HepG2 (cell line): ENCODE measurements around the gene INO80B. TPM values are rescaled to one million over a fixed set of nuclear protein-coding genes. Genes with fewer than 3 reads are reported as not detected.

Experiments used
- GPN1 ChIP-seq: sonication (generic); formaldehyde crosslinking; IDR thresholded peaks from 2 replicates; pipeline ENCODE4 v1.5.1; 2020; ENCODE audit warnings: missing genetic modification reagents, borderline replicate concordance
- ISX ChIP-seq: sonication (generic); formaldehyde crosslinking; conservative IDR thresholded peaks from 2 replicates; pipeline ENCODE4 v1.5.0; 2020; ENCODE audit warnings: missing genetic modification reagents
- JUND ChIP-seq: sonication (generic); formaldehyde crosslinking; IDR thresholded peaks from 2 replicates; pipeline ENCODE4 v1.8.0; 2022; ENCODE audit warnings: mild to moderate bottlenecking, missing genetic modification reagents
- KDM2A ChIP-seq: sonication (generic); formaldehyde crosslinking; IDR thresholded peaks from 2 replicates; pipeline ENCODE4 v1.4.0; 2020; ENCODE audit warnings: low read depth, missing genetic modification reagents, borderline replicate concordance
- SOX6 ChIP-seq, 2 experiments: fragments of 450-650 bp in 1 of 2; sonication (generic) in 1 of 2; formaldehyde crosslinking in 1 of 2; IDR thresholded peaks; 2 replicates each; pipeline versions ENCODE4 v1.4.0 to v1.6.1; 2017 to 2020; ENCODE audit warnings: antibody characterized with exemption in 1 of 2, mild to moderate bottlenecking in 1 of 2, missing genetic modification reagents in 1 of 2
- ZBTB8A ChIP-seq: sonication (generic); formaldehyde crosslinking; IDR thresholded peaks from 2 replicates; pipeline ENCODE4 v1.4.0; 2020; ENCODE audit warnings: mild to moderate bottlenecking, low read depth, missing genetic modification reagents, borderline replicate concordance
- ZFP37 ChIP-seq: sonication (generic); formaldehyde crosslinking; IDR thresholded peaks from 2 replicates; pipeline ENCODE4 v1.4.0; 2020; ENCODE audit warnings: missing genetic modification reagents, borderline replicate concordance
- ZFP90 ChIP-seq: sonication (generic); formaldehyde crosslinking; IDR thresholded peaks from 2 replicates; pipeline ENCODE4 v1.8.0; 2022; ENCODE audit warnings: missing genetic modification reagents, mild to moderate bottlenecking, inconsistent platforms, borderline replicate concordance
- ZNF205 ChIP-seq: IDR thresholded peaks from 2 replicates; pipeline ENCODE4 v1.6.1; 2018; ENCODE audit warnings: missing biosample characterization, missing genetic modification reagents
- ZNF224 ChIP-seq: sonication (generic); formaldehyde crosslinking; IDR thresholded peaks from 2 replicates; pipeline ENCODE4 v1.5.0; 2020; ENCODE audit warnings: mild to moderate bottlenecking, missing genetic modification reagents
- ZNF407 ChIP-seq: sonication (generic); formaldehyde crosslinking; IDR thresholded peaks from one replicate; pipeline ENCODE4 v1.5.1; 2020; ENCODE audit warnings: mild to moderate bottlenecking, missing genetic modification reagents; ENCODE audit errors: not compliant biosample characterization
- ZNF512B ChIP-seq: sonication (generic); formaldehyde crosslinking; IDR thresholded peaks from 2 replicates; pipeline ENCODE4 v1.5.1; 2020; ENCODE audit warnings: missing genetic modification reagents, mild to moderate bottlenecking, borderline replicate concordance
- ZNF552 ChIP-seq: sonication (generic); formaldehyde crosslinking; IDR thresholded peaks from 2 replicates; pipeline ENCODE4 v1.9.0; 2022; ENCODE audit warnings: missing genetic modification reagents, mild to moderate bottlenecking, borderline replicate concordance
- ZNF576 ChIP-seq: sonication (generic); formaldehyde crosslinking; IDR thresholded peaks from 2 replicates; pipeline ENCODE4 v1.4.0; 2020; ENCODE audit warnings: mild to moderate bottlenecking, missing genetic modification reagents
- ZNF580 ChIP-seq: IDR thresholded peaks from 2 replicates; pipeline ENCODE4 v1.6.1; 2016; ENCODE audit warnings: low read depth, borderline replicate concordance
- ZNF737 ChIP-seq: sonication (generic); formaldehyde crosslinking; IDR thresholded peaks from 2 replicates; pipeline ENCODE4 v1.5.0; 2020; ENCODE audit warnings: missing genetic modification reagents, mild to moderate bottlenecking, borderline replicate concordance
- ZSCAN22 ChIP-seq: sonication (generic); formaldehyde crosslinking; IDR thresholded peaks from 2 replicates; pipeline ENCODE4 v1.4.0; 2020; ENCODE audit warnings: mild to moderate bottlenecking, missing genetic modification reagents
- polyA plus RNA-seq, 8 experiments: library from polyadenylated mRNA; depleted of rRNA in 3 of 8; stranded (reverse) in 7 of 8; unstranded in 1 of 8; fragments of >200 nt; fragmentation: Illumina TruSeq in 4 of 8; extraction: Trizol in 4 of 8; gene quantifications; 2 replicates each; pipeline versions ENCODE4 v1.2.1 to v1.2.3, GENCODE V29; 2011 to 2016; ENCODE audit warnings: low read depth in 4 of 8, missing spikeins in 1 of 8, mixed read lengths in 1 of 8; ENCODE audit not compliant: insufficient read depth in 1 of 8
- total RNA-seq, 5 experiments: library from RNA; depleted of rRNA; stranded (reverse); fragments of >200 nt; fragmentation: Illumina TruSeq; extraction: Trizol; gene quantifications; 2 replicates each; pipeline ENCODE4 v1.2.3, GENCODE V29; 2016; ENCODE audit warnings: low read depth in 1 of 5

Gene INO80B
- total and polyA plus RNA-seq, 2 of the 13 experiments (the other 11 are each of a cell fraction or from before 2014, with no cell fraction given): 6.2 to 14.5 TPM

- TF ChIP-seq ZNF407 (CRISPR knock-in tag): no peak
- TF ChIP-seq SOX6 (IDR thresholded peaks at IDR 0.05): no peak
- TF ChIP-seq SOX6 (CRISPR knock-in tag; IDR thresholded peaks at IDR 0.05): peak; percentile 6; the same call in 1 of the 2 replicates
- TF ChIP-seq ZNF737 (CRISPR knock-in tag): no peak
- no peak for TF ChIP-seq JUND (CRISPR knock-in tag)
- TF ChIP-seq ISX: no peak
- peak; percentile 76; the same call in 1 of the 2 replicates for TF ChIP-seq ZNF580
- TF ChIP-seq KDM2A (CRISPR knock-in tag): no peak
- TF ChIP-seq GPN1 (CRISPR knock-in tag): no peak
- no peak for TF ChIP-seq ZNF552 (CRISPR knock-in tag)
- no peak for TF ChIP-seq ZFP90 (CRISPR knock-in tag)
- no peak for TF ChIP-seq ZNF576 (CRISPR knock-in tag)
- no peak for TF ChIP-seq ZFP37 (CRISPR knock-in tag)
- TF ChIP-seq ZSCAN22 (CRISPR knock-in tag): no peak; the same call in 1 of the 2 replicates
- TF ChIP-seq ZBTB8A (CRISPR knock-in tag): no peak
- no peak for TF ChIP-seq ZNF512B (CRISPR knock-in tag)
- TF ChIP-seq ZNF224 (CRISPR knock-in tag): no peak
- TF ChIP-seq ZNF205: no peak
These were observed 7.5 kb upstream of the INO80B start (continued) for GRCh38 chr2:74447230-74447999.
